GM12878 (cell line): ENCODE measurements around the gene NUBP1. TPM values are rescaled to one million over a fixed set of nuclear protein-coding genes. Genes with fewer than 3 reads are reported as not detected.
A peak's percentile ranks its signal among the peaks of the same experiment; 100 is the strongest.

ENCODE experiments used
- ELK1 ChIP-seq: IDR thresholded peaks from 2 replicates; pipeline ENCODE4 v1.6.1; 2012; ENCODE audit warnings: low read depth, low read length, improper control_type of control experiment
- EZH2 ChIP-seq: IDR thresholded peaks from 2 replicates; pipeline ENCODE4 v1.6.1; 2012; ENCODE audit warnings: low read depth, mild to moderate bottlenecking, control low read depth, inconsistent platforms, low read length, borderline replicate concordance; ENCODE audit not compliant: control insufficient read depth
- FOS ChIP-seq: IDR thresholded peaks from 3 replicates; pipeline ENCODE4 v1.6.1; 2011; ENCODE audit warnings: borderline replicate concordance; ENCODE audit not compliant: insufficient read length; ENCODE audit errors: extremely low read depth
- GATAD2B ChIP-seq: fragments of 450-650 bp; conservative IDR thresholded peaks from 2 replicates; pipeline ENCODE4 v1.6.1; 2017; ENCODE audit warnings: low read depth, mild to moderate bottlenecking, moderate library complexity
- HDAC6 ChIP-seq: fragments of 200-600 bp; sonication (generic); IDR thresholded peaks from one replicate; pipeline ENCODE4 v1.8.0; 2017; ENCODE audit warnings: antibody characterized with exemption; ENCODE audit not compliant: unreplicated experiment
- LARP7 ChIP-seq: fragments of 450-650 bp; IDR thresholded peaks from 2 replicates; pipeline ENCODE4 v1.6.1; 2017; ENCODE audit warnings: mild to moderate bottlenecking
- MAX ChIP-seq: IDR thresholded peaks from 2 replicates; pipeline ENCODE4 v1.6.1; 2012; ENCODE audit warnings: low read depth, low read length, improper control_type of control experiment
- PML ChIP-seq: IDR thresholded peaks from 2 replicates; pipeline ENCODE4 v1.6.1; 2012; ENCODE audit warnings: low read length, inconsistent platforms
- POLR2A ChIP-seq: IDR thresholded peaks from 2 replicates; pipeline ENCODE4 v1.6.1; 2011; ENCODE audit warnings: low read depth, mild to moderate bottlenecking, low read length
- RB1 ChIP-seq: fragments of 450-650 bp; formaldehyde crosslinking; IDR thresholded peaks from 2 replicates; pipeline ENCODE4 v1.6.1; 2017; ENCODE audit warnings: mild to moderate bottlenecking, borderline replicate concordance
- SPI1 ChIP-seq: IDR thresholded peaks from 2 replicates; pipeline ENCODE4 v1.6.1; 2011; ENCODE audit warnings: low read depth, mild to moderate bottlenecking, low read length, moderate library complexity, borderline replicate concordance; ENCODE audit not compliant: insufficient read depth
- SUPT20H ChIP-seq: IDR thresholded peaks from 2 replicates; pipeline ENCODE4 v1.6.1; 2011; ENCODE audit warnings: low read depth, mild to moderate bottlenecking, low read length, moderate library complexity, borderline replicate concordance; ENCODE audit not compliant: control insufficient read depth
- SUZ12 ChIP-seq: fragments of 200-600 bp; sonication (generic); IDR thresholded peaks from one replicate; pipeline ENCODE4 v1.6.1; 2018; ENCODE audit warnings: antibody characterized with exemption, mild to moderate bottlenecking; ENCODE audit not compliant: unreplicated experiment
- ZBED1 ChIP-seq: IDR thresholded peaks from 2 replicates; pipeline ENCODE4 v1.6.1; 2016; ENCODE audit warnings: borderline replicate concordance
- ZNF384 ChIP-seq: IDR thresholded peaks from 2 replicates; pipeline ENCODE4 v1.6.1; 2012; ENCODE audit warnings: low read depth, mild to moderate bottlenecking, low read length, improper control_type of control experiment, borderline replicate concordance
- polyA plus RNA-seq, 11 experiments: library from polyadenylated mRNA; depleted of rRNA in 4 of 11; unstranded in 6 of 11; stranded (reverse) in 5 of 11; fragments of >200 nt; fragmentation: Nextera tagmentation in 4 of 11; fragmentation: Illumina TruSeq in 1 of 11; extraction: Ambion mirVana in 4 of 11; extraction: Trizol in 1 of 11; gene quantifications; 1 replicate in 1 of 11; 2 replicates in 10 of 11; pipeline versions ENCODE4 v1.2.1 to v1.2.3, GENCODE V29; 2011 to 2016; ENCODE audit warnings: inconsistent platforms in 2 of 11, missing spikeins in 2 of 11, low read depth in 1 of 11
- total RNA-seq, 4 experiments: library from RNA; depleted of rRNA in 3 of 4; stranded (reverse); fragments of >200 nt in 3 of 4; fragmentation: Illumina TruSeq in 1 of 4; extraction: Trizol in 1 of 4; gene quantifications; 2 replicates each; pipeline versions ENCODE4 v1.2.1 to v1.2.3, GENCODE V29; 2013 to 2021
- TF ChIP-seq, protein P1 (sequence below): fragments of 450-650 bp; formaldehyde crosslinking; IDR thresholded peaks from 2 replicates; pipeline ENCODE4 v1.4.0; 2022; ENCODE audit warnings: mild to moderate bottlenecking, moderate library complexity
- TF ChIP-seq, protein P2 (sequence below): IDR thresholded peaks from 2 replicates; pipeline ENCODE4 v1.6.1; 2011; ENCODE audit warnings: low read depth, low read length, improper control_type of control experiment, borderline replicate concordance
- TF ChIP-seq, protein P3 (sequence below): fragments of 450-650 bp; IDR thresholded peaks from 2 replicates; pipeline ENCODE4 v1.6.1; 2017; ENCODE audit warnings: mild to moderate bottlenecking

Gene NUBP1
- total and polyA plus RNA-seq, 10 of the 15 experiments (the other 5 are each of a cell fraction or from before 2014, with no cell fraction given): 31.0 to 74.9 (median 58.3) TPM

- TF ChIP-seq, protein P1, sequence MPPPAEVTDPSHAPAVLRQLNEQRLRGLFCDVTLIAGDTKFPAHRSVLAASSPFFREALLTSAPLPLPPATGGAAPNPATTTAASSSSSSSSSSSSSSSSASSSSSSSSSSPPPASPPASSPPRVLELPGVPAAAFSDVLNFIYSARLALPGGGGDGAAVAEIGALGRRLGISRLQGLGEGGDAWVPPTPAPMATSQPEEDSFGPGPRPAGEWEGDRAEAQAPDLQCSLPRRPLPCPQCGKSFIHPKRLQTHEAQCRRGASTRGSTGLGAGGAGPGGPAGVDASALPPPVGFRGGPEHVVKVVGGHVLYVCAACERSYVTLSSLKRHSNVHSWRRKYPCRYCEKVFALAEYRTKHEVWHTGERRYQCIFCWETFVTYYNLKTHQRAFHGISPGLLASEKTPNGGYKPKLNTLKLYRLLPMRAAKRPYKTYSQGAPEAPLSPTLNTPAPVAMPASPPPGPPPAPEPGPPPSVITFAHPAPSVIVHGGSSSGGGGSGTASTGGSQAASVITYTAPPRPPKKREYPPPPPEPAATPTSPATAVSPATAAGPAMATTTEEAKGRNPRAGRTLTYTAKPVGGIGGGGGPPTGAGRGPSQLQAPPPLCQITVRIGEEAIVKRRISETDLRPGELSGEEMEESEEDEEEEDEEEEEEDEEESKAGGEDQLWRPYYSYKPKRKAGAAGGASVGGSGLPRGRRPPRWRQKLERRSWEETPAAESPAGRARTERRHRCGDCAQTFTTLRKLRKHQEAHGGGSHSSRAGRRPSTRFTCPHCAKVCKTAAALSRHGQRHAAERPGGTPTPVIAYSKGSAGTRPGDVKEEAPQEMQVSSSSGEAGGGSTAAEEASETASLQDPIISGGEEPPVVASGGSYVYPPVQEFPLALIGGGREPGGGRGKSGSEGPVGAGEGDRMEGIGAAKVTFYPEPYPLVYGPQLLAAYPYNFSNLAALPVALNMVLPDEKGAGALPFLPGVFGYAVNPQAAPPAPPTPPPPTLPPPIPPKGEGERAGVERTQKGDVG (CRISPR knock-in tag): no peak
- no peak for TF ChIP-seq EZH2
- peak; percentile 94; the same call in 1 of the 2 replicates for TF ChIP-seq RB1
- TF ChIP-seq ELK1: 0 out of 2 replicates have a peak, but pooled peaks have one; percentile 44
- TF ChIP-seq FOS: no peak
- TF ChIP-seq ZBED1: no peak
- no peak for TF ChIP-seq HDAC6
- TF ChIP-seq, protein P2, sequence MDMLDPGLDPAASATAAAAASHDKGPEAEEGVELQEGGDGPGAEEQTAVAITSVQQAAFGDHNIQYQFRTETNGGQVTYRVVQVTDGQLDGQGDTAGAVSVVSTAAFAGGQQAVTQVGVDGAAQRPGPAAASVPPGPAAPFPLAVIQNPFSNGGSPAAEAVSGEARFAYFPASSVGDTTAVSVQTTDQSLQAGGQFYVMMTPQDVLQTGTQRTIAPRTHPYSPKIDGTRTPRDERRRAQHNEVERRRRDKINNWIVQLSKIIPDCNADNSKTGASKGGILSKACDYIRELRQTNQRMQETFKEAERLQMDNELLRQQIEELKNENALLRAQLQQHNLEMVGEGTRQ: no peak
- peak; percentile 88 for TF ChIP-seq GATAD2B
- TF ChIP-seq MAX: no peak
- peak; percentile 95 for TF ChIP-seq PML
- no peak for TF ChIP-seq ZNF384
- no peak for TF ChIP-seq SUZ12
- peak; percentile 96 for TF ChIP-seq POLR2A
- no peak for TF ChIP-seq SUPT20H
- TF ChIP-seq SPI1: no peak
- TF ChIP-seq, protein P3, sequence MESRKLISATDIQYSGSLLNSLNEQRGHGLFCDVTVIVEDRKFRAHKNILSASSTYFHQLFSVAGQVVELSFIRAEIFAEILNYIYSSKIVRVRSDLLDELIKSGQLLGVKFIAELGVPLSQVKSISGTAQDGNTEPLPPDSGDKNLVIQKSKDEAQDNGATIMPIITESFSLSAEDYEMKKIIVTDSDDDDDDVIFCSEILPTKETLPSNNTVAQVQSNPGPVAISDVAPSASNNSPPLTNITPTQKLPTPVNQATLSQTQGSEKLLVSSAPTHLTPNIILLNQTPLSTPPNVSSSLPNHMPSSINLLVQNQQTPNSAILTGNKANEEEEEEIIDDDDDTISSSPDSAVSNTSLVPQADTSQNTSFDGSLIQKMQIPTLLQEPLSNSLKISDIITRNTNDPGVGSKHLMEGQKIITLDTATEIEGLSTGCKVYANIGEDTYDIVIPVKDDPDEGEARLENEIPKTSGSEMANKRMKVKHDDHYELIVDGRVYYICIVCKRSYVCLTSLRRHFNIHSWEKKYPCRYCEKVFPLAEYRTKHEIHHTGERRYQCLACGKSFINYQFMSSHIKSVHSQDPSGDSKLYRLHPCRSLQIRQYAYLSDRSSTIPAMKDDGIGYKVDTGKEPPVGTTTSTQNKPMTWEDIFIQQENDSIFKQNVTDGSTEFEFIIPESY: no peak
- TF ChIP-seq LARP7: peak; percentile 75; the same call in 1 of the 2 replicates
These were observed at the start of gene NUBP1 (continued) for GRCh38 chr16:10743610-10744369.
